ENCODE results near the gene DNAAF2.
"Not testable (repeated sequence)": the region's sequence is repeated elsewhere in the genome, so short reads cannot be mapped to it uniquely, and the experiment has no call there.

DNAAF2 gene, protein sequence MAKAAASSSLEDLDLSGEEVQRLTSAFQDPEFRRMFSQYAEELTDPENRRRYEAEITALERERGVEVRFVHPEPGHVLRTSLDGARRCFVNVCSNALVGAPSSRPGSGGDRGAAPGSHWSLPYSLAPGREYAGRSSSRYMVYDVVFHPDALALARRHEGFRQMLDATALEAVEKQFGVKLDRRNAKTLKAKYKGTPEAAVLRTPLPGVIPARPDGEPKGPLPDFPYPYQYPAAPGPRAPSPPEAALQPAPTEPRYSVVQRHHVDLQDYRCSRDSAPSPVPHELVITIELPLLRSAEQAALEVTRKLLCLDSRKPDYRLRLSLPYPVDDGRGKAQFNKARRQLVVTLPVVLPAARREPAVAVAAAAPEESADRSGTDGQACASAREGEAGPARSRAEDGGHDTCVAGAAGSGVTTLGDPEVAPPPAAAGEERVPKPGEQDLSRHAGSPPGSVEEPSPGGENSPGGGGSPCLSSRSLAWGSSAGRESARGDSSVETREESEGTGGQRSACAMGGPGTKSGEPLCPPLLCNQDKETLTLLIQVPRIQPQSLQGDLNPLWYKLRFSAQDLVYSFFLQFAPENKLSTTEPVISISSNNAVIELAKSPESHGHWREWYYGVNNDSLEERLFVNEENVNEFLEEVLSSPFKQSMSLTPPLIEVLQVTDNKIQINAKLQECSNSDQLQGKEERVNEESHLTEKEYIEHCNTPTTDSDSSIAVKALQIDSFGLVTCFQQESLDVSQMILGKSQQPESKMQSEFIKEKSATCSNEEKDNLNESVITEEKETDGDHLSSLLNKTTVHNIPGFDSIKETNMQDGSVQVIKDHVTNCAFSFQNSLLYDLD

GRCh38 chr14:49634547-49635334 lies at the start of gene DNAAF2:
Gene DNAAF2, minus strand, starts transcription at chr14:49635244. Its CDS starts 95 bp downstream, at chr14:49635149.
- no peak for TF ChIP-seq JUND (IDR thresholded peaks at IDR 0.05; ENCODE audit: low read depth)
- in situ Hi-C loops (cut with HindIII; ENCODE audit: low pct_unique_long_range_greater_than_20kb, low sequenced_read_pairs), result no loop called here
- DNase-seq (ENCODE audit: low read depth in 1 of 2, low spot score in 1 of 2), result peak; percentile 38 to 76

GRCh38 chr14:49679271-49679670 lies 44.2 kb upstream of the DNAAF2 start:
- DNase-seq (ENCODE audit: low read depth in 1 of 2, low spot score in 1 of 2), result no peak
- in situ Hi-C loops (cut with HindIII; ENCODE audit: low pct_unique_long_range_greater_than_20kb, low sequenced_read_pairs), result no loop called here
- TF ChIP-seq JUND (IDR thresholded peaks at IDR 0.05; ENCODE audit: low read depth), result no peak

DNA sequence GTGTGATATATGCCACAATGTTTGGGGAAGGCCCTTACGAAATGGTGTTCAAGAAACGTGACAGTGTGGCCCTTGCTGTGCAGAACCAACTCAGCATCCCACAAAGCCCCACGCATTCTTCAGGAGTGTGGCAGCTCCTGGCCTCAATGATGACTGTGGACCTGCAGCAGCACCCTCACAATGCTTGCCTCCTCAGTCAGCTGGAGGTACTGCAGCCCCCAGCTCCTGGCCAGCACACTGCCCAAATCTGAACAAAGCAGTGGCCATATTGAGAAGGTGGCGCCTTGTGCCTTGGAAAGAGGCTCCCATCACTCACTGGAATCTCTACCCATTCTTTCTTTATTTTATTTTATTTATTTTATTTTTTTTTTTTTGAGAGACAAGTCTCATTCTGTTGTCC lies 42.6 kb upstream of the DNAAF2 start:
- TF ChIP-seq JUND (IDR thresholded peaks at IDR 0.05; ENCODE audit: low read depth), result no peak
- no peak for DNase-seq (ENCODE audit: low read depth in 1 of 2, low spot score in 1 of 2)
- in situ Hi-C loops (cut with HindIII; ENCODE audit: low pct_unique_long_range_greater_than_20kb, low sequenced_read_pairs), result no loop called here

DNA sequence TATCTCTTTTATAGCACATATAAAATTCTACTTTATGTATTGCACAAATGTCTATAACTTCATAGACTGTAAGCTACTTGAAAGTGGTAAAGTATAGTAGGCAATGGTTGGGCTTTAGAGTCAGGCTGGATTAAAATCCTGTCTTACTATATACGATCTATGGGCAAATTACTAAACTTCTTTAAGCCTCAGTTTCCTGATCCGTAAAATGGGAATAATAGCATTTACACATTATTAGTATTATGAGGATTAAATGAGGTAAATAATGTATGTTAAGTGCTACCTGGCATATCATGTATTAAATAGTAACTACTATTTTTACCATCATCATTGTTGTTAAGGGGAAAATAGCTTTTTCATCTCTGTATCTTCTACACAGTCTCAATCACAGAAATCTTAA lies 38.5 kb upstream of the DNAAF2 start:
- DNase-seq (ENCODE audit: low read depth in 1 of 2, low spot score in 1 of 2), result no peak
- TF ChIP-seq JUND (IDR thresholded peaks at IDR 0.05; ENCODE audit: low read depth), result no peak
- in situ Hi-C loops (cut with HindIII; ENCODE audit: low pct_unique_long_range_greater_than_20kb, low sequenced_read_pairs), result no loop called here

DNA sequence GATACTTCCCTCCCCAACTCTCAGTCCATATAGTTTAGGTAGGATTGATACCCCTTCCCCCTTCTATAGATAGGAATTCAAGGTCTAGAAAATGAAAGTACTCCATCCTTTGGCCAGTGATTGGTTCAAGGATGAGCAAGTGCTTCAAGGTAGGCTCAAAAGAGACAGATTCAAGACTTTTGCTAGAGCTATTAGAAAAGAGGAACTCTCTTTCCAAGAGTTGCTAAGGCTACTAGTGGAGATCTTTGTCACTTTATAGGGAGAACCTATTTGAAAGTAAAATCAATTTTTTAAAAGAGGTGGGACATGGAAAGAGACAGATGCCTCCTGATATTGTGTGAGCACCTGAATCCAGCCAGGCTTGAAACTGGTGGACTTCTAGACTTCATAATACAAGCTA lies 35.4 kb upstream of the DNAAF2 start:
- TF ChIP-seq JUND (IDR thresholded peaks at IDR 0.05; ENCODE audit: low read depth), result no peak
- DNase-seq (ENCODE audit: low read depth in 1 of 2, low spot score in 1 of 2), result no peak
- in situ Hi-C loops (cut with HindIII; ENCODE audit: low pct_unique_long_range_greater_than_20kb, low sequenced_read_pairs), result no loop called here

- peak; percentile 9 to 61 for DNase-seq (ENCODE audit: low read depth in 1 of 2, low spot score in 1 of 2)
- no peak for TF ChIP-seq JUND (IDR thresholded peaks at IDR 0.05; ENCODE audit: low read depth)
- in situ Hi-C loops (cut with HindIII; ENCODE audit: low pct_unique_long_range_greater_than_20kb, low sequenced_read_pairs), result no loop called here
These were observed 24.7 kb upstream of the DNAAF2 start for GRCh38 chr14:49659526-49660455.

DNA sequence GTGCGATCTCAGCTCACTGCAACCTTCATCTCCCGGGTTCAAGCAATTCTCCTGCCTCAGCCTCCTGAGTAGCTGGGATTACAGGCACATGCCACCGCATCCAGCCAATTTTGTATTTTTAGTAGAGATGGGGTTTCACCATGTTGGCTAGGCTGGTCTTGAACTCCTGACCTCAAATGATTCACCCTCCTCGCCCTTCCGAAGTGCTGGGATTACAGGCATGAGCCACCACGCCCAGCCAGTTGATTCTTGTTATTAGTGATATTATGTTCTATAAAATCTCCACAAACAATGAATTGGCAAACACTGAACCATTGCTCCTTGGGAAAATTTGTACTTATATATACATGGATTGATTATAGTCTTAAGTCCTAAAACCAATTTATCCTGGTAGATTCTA lies 22.5 kb upstream of the DNAAF2 start:
- in situ Hi-C loops (cut with HindIII; ENCODE audit: low pct_unique_long_range_greater_than_20kb, low sequenced_read_pairs); DNase-seq (ENCODE audit: low read depth in 1 of 2, low spot score in 1 of 2): not testable (repeated sequence)

DNA sequence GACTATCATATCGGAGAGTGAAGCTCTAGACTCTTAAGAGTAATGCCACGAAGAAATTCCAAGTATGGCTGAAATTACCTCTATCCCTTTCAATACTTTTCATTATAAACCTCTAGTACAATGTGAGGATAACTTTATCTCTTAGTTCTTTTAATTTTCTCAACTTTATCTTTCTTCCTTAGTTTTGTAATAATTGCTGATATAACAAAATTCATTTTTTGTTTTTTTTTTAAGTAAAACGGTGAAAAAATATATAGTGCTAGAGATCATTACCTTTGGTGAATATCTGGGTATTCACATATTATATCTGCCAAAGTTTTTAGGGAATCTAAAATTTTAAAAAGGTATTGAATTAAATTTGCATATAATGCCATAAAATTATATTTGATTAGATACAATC lies 19.5 kb upstream of the DNAAF2 start:
- in situ Hi-C loops (cut with HindIII; ENCODE audit: low pct_unique_long_range_greater_than_20kb, low sequenced_read_pairs), result no loop called here
- no peak for TF ChIP-seq JUND (IDR thresholded peaks at IDR 0.05; ENCODE audit: low read depth)
- no peak for DNase-seq (ENCODE audit: low read depth in 1 of 2, low spot score in 1 of 2)

DNA sequence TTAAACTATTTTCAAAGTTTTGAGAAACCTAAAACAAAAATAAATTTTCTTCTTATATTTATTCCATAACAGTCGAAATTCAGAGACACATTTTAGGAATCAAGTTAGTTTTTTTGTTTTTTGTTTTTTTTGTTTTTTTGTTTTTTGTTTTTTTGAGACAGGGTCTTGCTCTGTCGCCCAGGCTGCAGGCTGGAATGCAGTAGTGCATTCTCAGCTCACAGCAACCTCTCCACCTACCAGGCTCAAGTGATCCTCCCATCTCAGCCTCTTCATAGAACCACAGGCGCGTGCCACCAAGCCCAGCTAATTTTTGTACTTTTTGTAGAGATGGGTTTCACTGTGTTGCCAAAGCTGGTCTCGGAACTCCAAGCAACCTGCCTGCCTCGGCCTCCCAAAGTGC lies 18.5 kb upstream of the DNAAF2 start:
- in situ Hi-C loops (cut with HindIII; ENCODE audit: low pct_unique_long_range_greater_than_20kb, low sequenced_read_pairs), result no loop called here
- TF ChIP-seq JUND (IDR thresholded peaks at IDR 0.05; ENCODE audit: low read depth), result no peak
- no peak for DNase-seq (ENCODE audit: low read depth in 1 of 2, low spot score in 1 of 2)

DNA sequence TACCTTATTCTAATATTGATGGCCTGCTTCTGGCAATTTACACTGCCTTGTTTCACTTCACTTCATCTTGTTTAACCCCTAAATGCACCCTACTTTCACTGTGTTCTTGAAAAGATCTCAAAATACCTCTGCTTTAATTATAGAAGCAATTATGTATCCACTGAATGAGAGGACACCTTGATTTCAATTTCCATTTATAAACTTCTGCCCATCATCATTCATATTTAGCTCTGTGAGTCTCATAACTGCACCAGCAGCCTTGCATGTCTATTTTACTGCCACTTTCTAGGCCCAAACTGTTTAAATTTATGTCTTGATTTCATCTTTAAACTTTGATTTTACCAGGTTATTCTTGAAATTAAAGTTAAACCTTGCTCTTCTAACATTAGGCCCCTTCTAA lies 7.1 kb upstream of the DNAAF2 start:
- DNase-seq (ENCODE audit: low read depth in 1 of 2, low spot score in 1 of 2), result no peak
- no peak for TF ChIP-seq JUND (IDR thresholded peaks at IDR 0.05; ENCODE audit: low read depth)
- in situ Hi-C loops (cut with HindIII; ENCODE audit: low pct_unique_long_range_greater_than_20kb, low sequenced_read_pairs), result no loop called here

- no peak for TF ChIP-seq JUND (IDR thresholded peaks at IDR 0.05; ENCODE audit: low read depth)
- in situ Hi-C loops (cut with HindIII; ENCODE audit: low pct_unique_long_range_greater_than_20kb, low sequenced_read_pairs), result no loop called here
- no peak for DNase-seq (ENCODE audit: low read depth in 1 of 2, low spot score in 1 of 2)
These were observed 6.7 kb upstream of the DNAAF2 start for GRCh38 chr14:49641697-49642129.

Measured in T47D (cell line).